H1 (cell line): ENCODE results near the gene C2CD4A. TPM values are rescaled to one million over a fixed set of nuclear protein-coding genes. Genes with fewer than 3 reads are reported as not detected.

Source experiments
- ASH2L ChIP-seq: fragments of 200-600, 300-600 bp; sonication (generic); IDR thresholded peaks from one replicate; pipeline ENCODE4 v1.7.1; 2017; ENCODE audit warnings: low read length
- CHD2 ChIP-seq: IDR thresholded peaks from 2 replicates; pipeline ENCODE4 v1.6.1; 2012; ENCODE audit warnings: low read length, improper control_type of control experiment
- HDAC6 ChIP-seq: IDR thresholded peaks from one replicate; pipeline ENCODE4 v1.7.1; 2012; ENCODE audit warnings: low read depth, mild to moderate bottlenecking, inconsistent platforms, low read length, moderate library complexity
- KDM1A ChIP-seq: fragments of 200-600, 300-600 bp; sonication (generic); IDR thresholded peaks from 2 replicates; pipeline ENCODE4 v1.7.1; 2016; ENCODE audit warnings: mild to moderate bottlenecking, low read length, borderline replicate concordance
- POLR2AphosphoS5 ChIP-seq: IDR thresholded peaks from 2 replicates; pipeline ENCODE4 v1.6.1; 2011; ENCODE audit warnings: low read depth, low read length
- RFX5 ChIP-seq: IDR thresholded peaks from 2 replicates; pipeline ENCODE4 v1.6.1; 2011; ENCODE audit warnings: low read depth, low read length, improper control_type of control experiment, borderline replicate concordance
- polyA plus RNA-seq, 7 experiments: library from polyadenylated mRNA; depleted of rRNA in 3 of 7; stranded (reverse) in 5 of 7; unstranded in 2 of 7; fragments of >200 nt in 5 of 7; fragments of 200-250 nt in 2 of 7; gene quantifications; 1 replicate in 5 of 7; 2 replicates in 1 of 7; 4 replicates in 1 of 7; pipeline versions ENCODE4 v1.2.1 to v1.2.3, GENCODE V29; 2011 to 2013; ENCODE audit warnings: missing spikeins in 2 of 7, mixed read lengths in 2 of 7
- total RNA-seq: library from RNA; stranded (reverse); fragmentation: NEBNext Ultra II Directional; extraction: Animal tissue kit (Norgen Biotek cat#: 25700); gene quantifications from 2 replicates; pipeline ENCODE4 v1.2.1, GENCODE V29; 2021
- TF ChIP-seq, protein P1 (sequence below): fragments of 300-600 bp; sonication (generic); IDR thresholded peaks from 2 replicates; pipeline ENCODE4 v1.7.1; 2012; ENCODE audit warnings: low read length, moderate library complexity, mild to moderate bottlenecking, inconsistent platforms; ENCODE audit not compliant: insufficient replicate concordance

The C2CD4A gene
- total and polyA plus RNA-seq, 2 of the 8 experiments (the other 6 are each of a cell fraction or from before 2014, with no cell fraction given), result not detected

DNA sequence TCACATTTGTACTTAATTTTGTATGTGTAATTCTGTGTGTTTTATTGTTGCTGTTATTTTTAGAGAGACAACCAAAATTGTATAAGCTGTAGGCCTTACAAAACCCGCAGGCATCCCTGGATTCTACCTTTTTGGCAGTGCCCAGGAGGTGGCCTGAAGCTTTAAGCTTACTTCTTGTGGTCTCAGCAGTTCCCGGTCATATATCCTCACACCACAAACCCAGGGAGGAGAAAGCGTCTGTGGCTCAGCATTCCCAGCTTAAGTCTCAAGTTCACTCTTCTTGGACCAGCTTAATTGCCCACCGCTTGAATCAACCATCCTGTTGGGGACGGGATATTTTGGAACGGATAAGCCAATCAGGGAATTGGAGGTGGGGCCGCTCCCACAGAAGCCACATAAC, 36.7 kb downstream of the C2CD4A start (continued):
- TF ChIP-seq, protein P1, sequence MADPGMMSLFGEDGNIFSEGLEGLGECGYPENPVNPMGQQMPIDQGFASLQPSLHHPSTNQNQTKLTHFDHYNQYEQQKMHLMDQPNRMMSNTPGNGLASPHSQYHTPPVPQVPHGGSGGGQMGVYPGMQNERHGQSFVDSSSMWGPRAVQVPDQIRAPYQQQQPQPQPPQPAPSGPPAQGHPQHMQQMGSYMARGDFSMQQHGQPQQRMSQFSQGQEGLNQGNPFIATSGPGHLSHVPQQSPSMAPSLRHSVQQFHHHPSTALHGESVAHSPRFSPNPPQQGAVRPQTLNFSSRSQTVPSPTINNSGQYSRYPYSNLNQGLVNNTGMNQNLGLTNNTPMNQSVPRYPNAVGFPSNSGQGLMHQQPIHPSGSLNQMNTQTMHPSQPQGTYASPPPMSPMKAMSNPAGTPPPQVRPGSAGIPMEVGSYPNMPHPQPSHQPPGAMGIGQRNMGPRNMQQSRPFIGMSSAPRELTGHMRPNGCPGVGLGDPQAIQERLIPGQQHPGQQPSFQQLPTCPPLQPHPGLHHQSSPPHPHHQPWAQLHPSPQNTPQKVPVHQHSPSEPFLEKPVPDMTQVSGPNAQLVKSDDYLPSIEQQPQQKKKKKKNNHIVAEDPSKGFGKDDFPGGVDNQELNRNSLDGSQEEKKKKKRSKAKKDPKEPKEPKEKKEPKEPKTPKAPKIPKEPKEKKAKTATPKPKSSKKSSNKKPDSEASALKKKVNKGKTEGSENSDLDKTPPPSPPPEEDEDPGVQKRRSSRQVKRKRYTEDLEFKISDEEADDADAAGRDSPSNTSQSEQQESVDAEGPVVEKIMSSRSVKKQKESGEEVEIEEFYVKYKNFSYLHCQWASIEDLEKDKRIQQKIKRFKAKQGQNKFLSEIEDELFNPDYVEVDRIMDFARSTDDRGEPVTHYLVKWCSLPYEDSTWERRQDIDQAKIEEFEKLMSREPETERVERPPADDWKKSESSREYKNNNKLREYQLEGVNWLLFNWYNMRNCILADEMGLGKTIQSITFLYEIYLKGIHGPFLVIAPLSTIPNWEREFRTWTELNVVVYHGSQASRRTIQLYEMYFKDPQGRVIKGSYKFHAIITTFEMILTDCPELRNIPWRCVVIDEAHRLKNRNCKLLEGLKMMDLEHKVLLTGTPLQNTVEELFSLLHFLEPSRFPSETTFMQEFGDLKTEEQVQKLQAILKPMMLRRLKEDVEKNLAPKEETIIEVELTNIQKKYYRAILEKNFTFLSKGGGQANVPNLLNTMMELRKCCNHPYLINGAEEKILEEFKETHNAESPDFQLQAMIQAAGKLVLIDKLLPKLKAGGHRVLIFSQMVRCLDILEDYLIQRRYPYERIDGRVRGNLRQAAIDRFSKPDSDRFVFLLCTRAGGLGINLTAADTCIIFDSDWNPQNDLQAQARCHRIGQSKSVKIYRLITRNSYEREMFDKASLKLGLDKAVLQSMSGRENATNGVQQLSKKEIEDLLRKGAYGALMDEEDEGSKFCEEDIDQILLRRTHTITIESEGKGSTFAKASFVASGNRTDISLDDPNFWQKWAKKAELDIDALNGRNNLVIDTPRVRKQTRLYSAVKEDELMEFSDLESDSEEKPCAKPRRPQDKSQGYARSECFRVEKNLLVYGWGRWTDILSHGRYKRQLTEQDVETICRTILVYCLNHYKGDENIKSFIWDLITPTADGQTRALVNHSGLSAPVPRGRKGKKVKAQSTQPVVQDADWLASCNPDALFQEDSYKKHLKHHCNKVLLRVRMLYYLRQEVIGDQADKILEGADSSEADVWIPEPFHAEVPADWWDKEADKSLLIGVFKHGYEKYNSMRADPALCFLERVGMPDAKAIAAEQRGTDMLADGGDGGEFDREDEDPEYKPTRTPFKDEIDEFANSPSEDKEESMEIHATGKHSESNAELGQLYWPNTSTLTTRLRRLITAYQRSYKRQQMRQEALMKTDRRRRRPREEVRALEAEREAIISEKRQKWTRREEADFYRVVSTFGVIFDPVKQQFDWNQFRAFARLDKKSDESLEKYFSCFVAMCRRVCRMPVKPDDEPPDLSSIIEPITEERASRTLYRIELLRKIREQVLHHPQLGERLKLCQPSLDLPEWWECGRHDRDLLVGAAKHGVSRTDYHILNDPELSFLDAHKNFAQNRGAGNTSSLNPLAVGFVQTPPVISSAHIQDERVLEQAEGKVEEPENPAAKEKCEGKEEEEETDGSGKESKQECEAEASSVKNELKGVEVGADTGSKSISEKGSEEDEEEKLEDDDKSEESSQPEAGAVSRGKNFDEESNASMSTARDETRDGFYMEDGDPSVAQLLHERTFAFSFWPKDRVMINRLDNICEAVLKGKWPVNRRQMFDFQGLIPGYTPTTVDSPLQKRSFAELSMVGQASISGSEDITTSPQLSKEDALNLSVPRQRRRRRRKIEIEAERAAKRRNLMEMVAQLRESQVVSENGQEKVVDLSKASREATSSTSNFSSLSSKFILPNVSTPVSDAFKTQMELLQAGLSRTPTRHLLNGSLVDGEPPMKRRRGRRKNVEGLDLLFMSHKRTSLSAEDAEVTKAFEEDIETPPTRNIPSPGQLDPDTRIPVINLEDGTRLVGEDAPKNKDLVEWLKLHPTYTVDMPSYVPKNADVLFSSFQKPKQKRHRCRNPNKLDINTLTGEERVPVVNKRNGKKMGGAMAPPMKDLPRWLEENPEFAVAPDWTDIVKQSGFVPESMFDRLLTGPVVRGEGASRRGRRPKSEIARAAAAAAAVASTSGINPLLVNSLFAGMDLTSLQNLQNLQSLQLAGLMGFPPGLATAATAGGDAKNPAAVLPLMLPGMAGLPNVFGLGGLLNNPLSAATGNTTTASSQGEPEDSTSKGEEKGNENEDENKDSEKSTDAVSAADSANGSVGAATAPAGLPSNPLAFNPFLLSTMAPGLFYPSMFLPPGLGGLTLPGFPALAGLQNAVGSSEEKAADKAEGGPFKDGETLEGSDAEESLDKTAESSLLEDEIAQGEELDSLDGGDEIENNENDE, result no peak
- TF ChIP-seq HDAC6 (no peak), RFX5 (no peak), KDM1A (no peak), ASH2L (no peak), POLR2AphosphoS5 (no peak), CHD2 (no peak)
- TF ChIP-seq, all 59 proteins: peak for 0
